HTR-8/SVneo (cell line): ENCODE measurements around the gene GUCY1B1.

Experiments used
- DNase-seq: peaks from one replicate; pipeline ENCODE4 v3.0.0; 2011; ENCODE audit warnings: low spot score, mixed read lengths; ENCODE audit not compliant: insufficient read length
- FAIRE-seq: peaks from 2 replicates; lab custom pipeline; 2011; peaks lifted over from hg19 to GRCh38; lab: Jason Lieb, UNC

The GUCY1B1 gene

GRCh38 chr4:155761047-155761446, 2.2 kb downstream of the GUCY1B1 start:
- FAIRE-seq (no peak), DNase-seq (no peak)

GRCh38 chr4:155761916-155762315, 3.1 kb downstream of the GUCY1B1 start:
- DNase-seq (no peak), FAIRE-seq (no peak)

- no peak for FAIRE-seq
Measured at GRCh38 chr4:155762334-155762733, 3.5 kb downstream of the GUCY1B1 start.

GRCh38 chr4:155763551-155763950, 4.7 kb downstream of the GUCY1B1 start:
- FAIRE-seq: no peak
- no peak for DNase-seq

More at GRCh38 chr4:155762334-155762733, 3.5 kb downstream of the GUCY1B1 start:
- DNase-seq: no peak

GRCh38 chr4:155765149-155765548, 6.3 kb downstream of the GUCY1B1 start:
- DNase-seq: no peak
- no peak for FAIRE-seq

GRCh38 chr4:155766622-155767021, 7.8 kb downstream of the GUCY1B1 start:
- DNase-seq (no peak), FAIRE-seq (no peak)

- FAIRE-seq (no peak), DNase-seq (no peak)
Measured at GRCh38 chr4:155768370-155768769, 9.5 kb downstream of the GUCY1B1 start.

- no peak for DNase-seq
- no peak for FAIRE-seq
Measured at GRCh38 chr4:155769090-155769489, 10.3 kb downstream of the GUCY1B1 start.

- DNase-seq (no peak), FAIRE-seq (no peak)
Measured at GRCh38 chr4:155772459-155773195, 13.8 kb downstream of the GUCY1B1 start.

GRCh38 chr4:155773196-155773800, 14.5 kb downstream of the GUCY1B1 start:
- no peak for DNase-seq
- no peak for FAIRE-seq

GRCh38 chr4:155774033-155774432, 15.2 kb downstream of the GUCY1B1 start:
- no peak for FAIRE-seq
- DNase-seq: no peak

GRCh38 chr4:155777971-155778735, 19.3 kb downstream of the GUCY1B1 start:
- FAIRE-seq (no peak), DNase-seq (no peak)

GRCh38 chr4:155780775-155781174, 22.0 kb downstream of the GUCY1B1 start:
- FAIRE-seq (no peak), DNase-seq (no peak)

- FAIRE-seq: no peak
- DNase-seq: no peak
Measured at GRCh38 chr4:155781249-155781831, 22.5 kb downstream of the GUCY1B1 start.

GRCh38 chr4:155784637-155785036, 25.8 kb downstream of the GUCY1B1 start:
- FAIRE-seq (no peak), DNase-seq (no peak)

- FAIRE-seq (no peak), DNase-seq (no peak)
Measured at GRCh38 chr4:155785828-155786227, 27.0 kb downstream of the GUCY1B1 start.

GRCh38 chr4:155787113-155787710, 28.4 kb downstream of the GUCY1B1 start:
- DNase-seq: peak; percentile 44
- FAIRE-seq: peak; percentile 55

GRCh38 chr4:155789391-155789790, 30.6 kb downstream of the GUCY1B1 start:
- DNase-seq: no peak
- FAIRE-seq: no peak

GRCh38 chr4:155789982-155790381, 31.2 kb downstream of the GUCY1B1 start:
- no peak for FAIRE-seq
- DNase-seq: no peak

GRCh38 chr4:155794589-155795236, 35.9 kb downstream of the GUCY1B1 start:
- FAIRE-seq (no peak), DNase-seq (no peak)
